GM19468 (cell line): ENCODE measurements around the gene DDX1.

Source experiments
- ATAC-seq: cut with Tn5 transposase; IDR thresholded peaks from one replicate; pipeline ENCODE4 v1.9.1; 2021; ENCODE audit warnings: mild to moderate bottlenecking, moderate library complexity, moderate number of reproducible peaks; ENCODE audit not compliant: unreplicated experiment; ENCODE audit errors: extremely low read depth

The DDX1 gene

GRCh38 chr2:15626126-15626525 lies 34.5 kb downstream of the DDX1 start:
- ATAC-seq = no peak

DNA sequence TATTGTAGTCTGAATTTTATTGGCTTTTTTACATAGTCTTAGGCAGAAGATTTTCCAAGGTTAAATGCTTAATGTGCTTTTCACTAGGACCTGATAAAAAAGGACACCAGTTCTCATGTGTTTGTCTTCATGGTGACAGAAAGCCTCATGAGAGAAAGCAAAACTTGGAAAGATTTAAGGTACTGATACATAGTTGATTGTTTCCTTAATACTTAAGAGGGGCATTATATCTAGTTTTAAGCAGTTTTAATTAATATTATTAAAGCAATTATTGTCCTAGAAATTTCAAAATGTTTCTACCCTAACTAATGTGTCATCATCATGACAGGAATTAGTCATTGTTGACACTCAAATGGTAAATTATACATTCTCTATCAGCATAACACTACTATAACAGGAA lies 35.3 kb downstream of the DDX1 start:
- no peak for ATAC-seq

DNA sequence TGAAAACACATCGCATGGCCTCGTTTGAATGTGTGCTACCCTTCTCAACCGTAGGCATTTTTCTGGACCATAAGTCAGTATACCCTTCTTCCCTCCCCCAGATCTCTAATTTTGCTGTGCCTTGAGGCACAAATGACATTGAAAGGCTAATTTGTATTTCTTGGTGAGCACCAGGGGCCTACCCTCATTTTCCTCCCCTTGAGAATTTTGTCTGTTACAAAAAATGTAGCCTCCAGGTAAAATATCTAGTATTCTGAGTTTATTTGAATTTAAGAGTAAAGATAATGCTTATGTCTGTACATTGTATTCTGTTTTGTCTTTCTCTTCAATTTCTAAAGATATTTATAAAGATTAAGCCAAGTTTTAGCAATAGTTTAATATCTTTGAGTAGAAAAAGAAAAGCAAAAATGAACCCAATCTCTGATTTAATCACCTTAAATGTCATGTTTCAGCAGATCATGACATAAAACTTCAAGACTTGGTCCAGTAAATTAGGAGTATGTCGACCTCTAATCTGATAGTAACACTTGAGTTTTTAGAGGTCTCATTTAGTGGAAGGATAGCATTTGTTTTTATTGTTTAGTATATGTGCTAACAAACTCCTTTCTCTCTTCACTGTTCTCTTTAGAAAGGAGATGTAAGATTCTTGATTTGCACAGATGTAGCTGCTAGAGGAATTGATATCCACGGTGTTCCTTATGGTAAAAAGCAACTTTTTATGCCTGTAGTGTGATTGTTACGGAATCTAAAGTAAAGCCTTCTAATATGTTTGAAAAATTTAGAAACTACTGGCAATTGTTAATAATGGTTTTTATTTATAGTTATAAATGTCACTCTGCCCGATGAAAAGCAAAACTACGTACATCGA lies 36.4 kb downstream of the DDX1 start:
- ATAC-seq = no peak

DNA sequence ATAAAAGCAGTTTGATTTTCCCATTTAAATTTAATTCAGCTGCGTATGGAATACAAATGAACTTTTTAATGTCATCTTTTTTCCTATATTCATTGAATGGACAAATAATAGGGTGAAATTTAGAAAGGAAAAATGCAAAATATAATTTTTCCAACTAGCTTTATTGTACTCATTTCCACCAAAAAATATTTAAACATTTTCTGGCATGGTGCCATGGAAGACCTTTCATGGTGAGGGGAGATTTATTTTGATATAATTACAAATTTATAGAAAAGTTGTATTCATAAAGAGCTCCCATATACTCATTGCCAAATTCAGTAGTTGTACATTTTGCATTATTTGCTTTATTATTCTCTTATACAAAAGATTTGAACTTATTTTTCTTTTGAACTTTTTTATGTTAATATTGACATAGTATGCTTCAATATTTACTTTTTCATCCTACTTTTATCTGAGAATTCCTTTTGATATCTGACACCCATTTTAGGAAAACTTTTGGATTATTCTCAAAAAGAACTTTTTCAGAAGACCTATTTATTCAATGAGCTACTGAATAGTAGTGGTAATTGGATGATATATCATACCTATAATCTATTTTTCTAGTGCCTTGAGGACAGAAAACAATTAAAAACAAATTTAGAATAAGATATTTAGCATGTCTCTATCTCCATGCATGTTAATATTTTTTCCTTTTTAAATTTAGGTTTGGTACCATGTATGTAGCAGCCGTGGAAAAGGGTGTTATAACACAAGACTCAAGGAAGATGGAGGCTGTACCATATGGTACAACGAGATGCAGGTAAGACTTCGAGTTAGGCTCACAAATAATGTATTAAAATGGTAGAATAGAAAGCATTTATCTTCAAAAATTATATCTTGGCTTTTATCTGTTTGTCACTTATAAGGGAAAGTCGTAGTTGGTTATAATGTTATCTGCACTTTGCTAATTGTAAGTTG lies 37.5 kb downstream of the DDX1 start:
- no peak for ATAC-seq

- ATAC-seq = no peak
Observed at GRCh38 chr2:15630121-15630977, 38.7 kb downstream of the DDX1 start.

DNA sequence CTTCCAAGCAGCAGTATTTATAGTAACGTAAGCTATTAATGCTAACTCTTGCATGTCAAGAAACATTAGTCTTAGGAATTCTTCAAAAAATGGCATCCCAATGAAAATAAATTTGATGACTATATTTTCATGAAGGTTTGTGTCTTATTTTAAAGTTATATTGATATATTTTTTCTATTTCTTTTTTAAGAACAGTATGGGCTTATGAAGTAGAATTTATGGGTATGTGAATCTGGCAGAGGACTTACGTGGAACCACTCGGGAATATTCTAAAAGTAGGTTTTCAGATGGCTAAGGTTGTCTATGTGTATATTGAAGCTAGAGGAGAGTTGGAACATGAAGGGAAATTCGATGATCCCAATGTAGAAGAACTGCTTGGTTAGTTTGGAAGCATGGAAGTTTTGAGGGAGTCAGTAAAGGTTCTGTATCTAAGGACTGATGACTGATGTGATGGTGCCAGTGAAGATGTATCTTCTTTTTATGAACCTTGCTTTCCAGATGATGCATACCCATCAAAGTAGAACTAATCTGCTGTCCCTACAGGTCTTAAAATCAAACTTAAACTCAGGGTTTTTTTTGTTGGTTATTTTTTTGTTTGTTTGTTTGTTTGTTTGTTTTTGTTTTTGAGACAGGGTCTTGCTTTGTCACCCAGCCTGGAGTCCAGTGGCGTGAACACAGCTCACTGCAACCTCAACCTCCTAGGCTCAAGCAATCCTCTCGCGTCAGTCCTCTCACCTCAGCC lies 39.5 kb downstream of the DDX1 start:
- no peak for ATAC-seq

- ATAC-seq = no peak
Observed at GRCh38 chr2:15631883-15632282, 40.2 kb downstream of the DDX1 start.

GRCh38 chr2:15633043-15633970 lies 41.6 kb downstream of the DDX1 start:
- ATAC-seq = no peak

DNA sequence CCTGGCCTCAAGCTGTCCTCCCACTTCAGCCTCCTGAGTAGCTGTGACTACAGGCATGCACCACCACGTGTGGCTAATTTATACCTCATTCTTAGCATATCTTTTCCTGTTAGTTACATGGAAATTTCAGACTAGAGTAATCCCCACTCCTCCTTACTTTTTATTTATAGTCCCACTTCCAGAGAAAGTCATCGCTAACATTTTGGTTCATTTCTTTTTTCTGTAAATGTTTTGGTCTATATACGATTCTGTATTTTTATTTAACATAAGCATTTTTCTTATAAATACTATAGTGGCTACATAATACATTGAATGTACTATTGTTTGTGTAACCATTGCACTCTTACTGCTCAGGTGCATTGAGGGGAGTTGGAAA lies 42.3 kb downstream of the DDX1 start:
- no peak for ATAC-seq

GRCh38 chr2:15634846-15635490 lies 43.3 kb downstream of the DDX1 start:
- no peak for ATAC-seq

DNA sequence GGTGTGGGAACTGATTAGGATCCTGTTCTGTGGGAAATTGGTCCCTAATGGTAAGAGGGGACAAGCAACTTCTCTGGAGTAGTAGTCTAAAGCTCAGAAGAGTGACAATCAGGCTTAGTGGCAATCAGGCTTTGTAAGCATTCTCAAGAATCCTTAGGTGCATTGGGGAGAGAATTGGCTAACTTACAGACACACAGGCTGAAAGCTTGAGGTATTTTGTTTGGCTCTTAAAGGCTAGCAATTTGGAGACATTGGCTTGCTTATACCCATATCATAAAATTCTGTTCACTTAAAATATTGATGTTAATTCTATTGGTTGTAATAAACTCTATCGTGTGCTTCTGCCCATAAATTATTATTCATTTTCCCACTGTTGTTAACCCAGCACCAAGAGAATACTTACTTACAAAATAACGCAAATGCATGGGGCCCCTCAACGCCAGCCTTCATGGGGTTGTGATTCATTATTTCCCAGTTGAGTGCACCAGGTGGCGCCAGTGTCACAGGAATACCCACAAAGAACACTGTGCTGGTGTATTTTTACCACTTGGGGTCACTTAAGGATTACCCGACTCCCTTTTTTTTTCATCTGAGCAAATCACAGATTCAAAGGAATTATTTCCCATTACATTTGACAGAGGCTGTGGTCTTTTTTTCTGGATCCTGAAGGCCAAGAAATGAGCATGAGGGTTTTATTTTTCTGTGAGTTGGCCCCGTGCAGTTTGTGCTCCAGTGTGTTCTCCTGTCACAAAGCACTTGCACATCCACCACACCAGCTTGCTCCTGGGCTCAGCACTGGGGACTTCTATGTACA lies 45.5 kb downstream of the DDX1 start:
- ATAC-seq = peak; percentile 71

DNA sequence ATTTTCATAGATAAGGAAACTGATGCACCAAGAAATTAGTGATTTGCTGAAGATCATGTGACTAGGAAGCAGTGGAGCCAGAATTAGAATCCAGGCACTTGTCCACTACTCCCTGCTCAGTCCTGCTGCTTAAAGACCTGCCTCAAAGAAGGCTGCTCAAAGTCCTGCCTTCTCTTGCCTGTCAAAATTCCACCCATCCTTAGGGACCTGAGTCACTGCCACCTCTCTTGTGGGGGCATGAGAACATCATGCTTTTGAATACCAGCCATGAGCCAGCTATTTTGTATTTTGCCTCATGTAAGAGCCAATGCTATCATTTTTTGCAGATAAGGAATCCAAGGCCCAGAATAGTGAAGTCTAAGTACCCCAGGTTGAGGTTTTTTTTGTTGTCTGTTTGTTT lies 47.1 kb downstream of the DDX1 start:
- ATAC-seq = no peak

DNA sequence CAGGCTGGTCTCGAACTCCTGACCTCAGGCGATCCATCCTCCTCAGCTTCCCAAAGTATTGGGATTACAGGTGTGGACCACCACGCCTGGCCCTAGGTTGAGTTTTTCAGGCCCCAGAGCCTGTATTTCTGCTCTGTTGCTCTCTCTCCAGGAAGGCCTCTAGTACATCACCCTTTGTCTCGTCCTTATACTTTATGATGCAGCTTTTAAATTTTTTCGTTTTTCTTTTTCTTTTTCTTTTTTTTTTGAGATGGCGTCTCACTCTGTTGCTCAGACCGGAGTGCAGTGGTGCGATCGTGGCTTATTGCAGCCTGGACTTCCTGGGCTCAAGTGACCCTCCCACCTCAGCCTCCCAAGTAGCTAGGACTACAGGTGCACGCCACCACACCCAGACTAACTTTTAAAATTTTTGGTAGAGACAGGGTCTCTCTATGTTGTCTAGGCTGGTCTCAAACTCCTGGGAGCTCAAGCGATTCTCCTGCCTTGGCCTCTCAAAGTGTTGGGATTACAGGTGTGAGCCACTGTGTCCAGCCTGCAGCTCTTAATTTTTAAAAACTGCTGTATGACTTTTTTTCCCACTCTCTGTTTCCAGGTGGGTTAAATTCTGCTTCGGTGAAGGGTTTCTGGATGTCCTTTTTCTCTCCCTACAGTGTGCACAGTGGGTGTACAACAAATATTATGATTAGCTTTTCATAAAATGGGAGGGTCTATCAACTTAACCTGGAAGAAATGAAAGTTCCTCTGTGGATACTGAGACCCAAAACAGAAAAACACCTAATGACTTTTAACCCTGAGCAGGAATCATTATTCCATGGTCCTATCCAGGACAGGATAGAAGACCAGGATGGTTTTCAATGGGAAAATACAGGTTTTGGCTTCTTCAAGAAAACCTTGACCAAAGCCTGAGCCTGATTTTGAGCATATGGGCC lies 47.9 kb downstream of the DDX1 start:
- no peak for ATAC-seq

GRCh38 chr2:15640261-15640711 lies 48.6 kb downstream of the DDX1 start:
- no peak for ATAC-seq

DNA sequence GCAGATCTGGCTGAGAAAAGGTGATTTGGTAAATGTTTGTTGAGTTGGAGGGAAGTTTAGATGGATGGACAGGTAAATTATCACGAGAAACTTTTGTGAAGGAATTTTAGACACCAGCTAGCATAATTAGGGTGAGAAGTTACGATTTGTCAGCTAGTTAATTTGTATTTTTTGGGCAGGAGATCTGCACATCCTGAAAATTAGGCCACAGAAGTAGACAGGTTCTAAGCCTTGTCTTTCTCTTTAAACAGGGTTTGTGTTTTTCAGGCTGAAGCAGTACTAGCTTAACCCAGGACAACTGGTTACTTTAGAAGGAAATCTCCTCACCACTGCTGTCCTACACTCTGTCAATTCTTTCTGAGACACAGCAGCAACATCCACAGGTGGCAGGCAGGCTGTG lies 49.1 kb downstream of the DDX1 start:
- ATAC-seq = no peak

DNA sequence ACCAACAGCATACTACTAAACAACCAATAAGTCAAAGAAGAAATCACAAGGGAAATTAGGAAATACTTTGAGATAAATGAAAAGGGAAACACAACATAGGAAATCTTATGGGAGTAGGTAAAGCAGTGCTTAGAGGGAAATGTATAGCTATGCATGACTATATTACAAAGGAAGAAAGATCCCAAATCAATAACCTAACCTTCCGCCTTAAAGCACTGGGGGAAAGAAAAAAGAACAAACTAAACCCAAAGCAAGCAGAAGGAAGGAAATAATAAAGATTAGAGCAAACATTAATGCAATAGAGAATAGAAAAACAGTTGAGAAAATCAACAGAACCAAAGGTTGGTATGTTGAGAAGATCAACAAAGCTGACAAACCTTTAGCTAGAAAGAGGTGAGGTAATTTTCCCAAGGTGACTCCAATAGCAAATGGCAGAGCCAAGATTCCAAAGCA lies 49.9 kb downstream of the DDX1 start:
- no peak for ATAC-seq
